ENCODE results near the gene ACE2.

The ACE2 gene

GRCh38 chrX:15576019-15576418, 24.7 kb downstream of the ACE2 start:
- no peak for DNase-seq (ENCODE audit: low read depth in 4 of 4, low spot score in 1 of 4)

GRCh38 chrX:15574017-15574416, 26.7 kb downstream of the ACE2 start:
- DNase-seq (ENCODE audit: low read depth in 4 of 4, low spot score in 1 of 4) = no peak

- no peak for DNase-seq (ENCODE audit: low read depth in 4 of 4, low spot score in 1 of 4)
Observed at GRCh38 chrX:15570145-15570544, 30.6 kb downstream of the ACE2 start.

DNA sequence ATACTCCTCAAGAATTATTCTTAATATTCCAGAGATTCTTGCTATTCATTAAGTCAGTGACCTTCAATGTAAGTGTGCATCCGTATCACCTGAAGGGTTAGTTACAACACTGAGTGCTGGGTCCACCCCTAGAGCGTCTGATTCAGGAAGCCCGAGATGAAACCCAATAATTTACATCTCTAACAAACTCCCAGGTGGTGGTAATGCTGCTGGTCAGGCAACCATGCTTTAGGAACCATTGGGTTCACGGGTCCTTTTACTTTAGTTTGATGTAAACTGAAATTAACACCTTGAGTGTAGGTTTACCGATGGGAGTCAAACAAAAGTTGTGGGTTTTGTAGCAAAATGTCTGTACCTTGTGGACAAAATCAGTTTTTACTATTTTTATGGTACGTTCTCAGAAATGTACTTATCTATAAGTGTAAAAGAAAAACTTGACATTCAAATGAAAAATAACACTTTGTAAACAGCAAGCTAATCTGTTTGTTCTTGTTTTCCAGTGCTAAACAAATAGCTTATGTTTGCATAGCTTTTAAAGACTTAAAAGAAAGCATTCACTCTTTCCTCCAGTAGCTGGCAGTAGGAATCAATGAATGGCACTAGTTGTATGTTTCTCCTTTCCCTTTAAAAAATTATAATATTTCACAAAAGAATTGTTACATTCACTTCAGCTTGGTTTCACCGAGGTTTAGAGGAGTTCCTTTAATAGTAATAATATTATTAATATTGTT, 32.7 kb downstream of the ACE2 start:
- DNase-seq (ENCODE audit: low read depth in 4 of 4, low spot score in 1 of 4) = no peak

DNA sequence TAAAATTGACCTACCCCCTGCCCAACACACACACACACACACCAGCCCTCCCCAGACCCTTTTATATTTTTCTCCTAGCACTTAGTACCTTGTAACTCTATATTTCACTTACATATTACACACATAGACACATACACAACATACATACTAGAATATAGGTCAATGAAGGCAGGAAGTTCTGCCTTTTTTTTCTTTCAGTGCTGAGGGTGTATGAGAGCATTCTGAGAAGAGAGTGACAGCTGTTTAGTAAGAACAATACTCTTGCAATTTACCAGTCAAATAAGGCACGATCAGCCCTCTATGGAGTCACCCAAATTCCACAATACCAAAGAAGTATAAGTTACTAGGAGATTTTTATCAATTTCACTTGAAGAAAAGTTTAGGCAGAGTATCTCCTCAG, 33.5 kb downstream of the ACE2 start:
- no peak for DNase-seq (ENCODE audit: low read depth in 4 of 4, low spot score in 1 of 4)

- no peak for DNase-seq (ENCODE audit: low read depth in 4 of 4, low spot score in 1 of 4)
Observed at GRCh38 chrX:15566244-15566643, 34.5 kb downstream of the ACE2 start.

DNA sequence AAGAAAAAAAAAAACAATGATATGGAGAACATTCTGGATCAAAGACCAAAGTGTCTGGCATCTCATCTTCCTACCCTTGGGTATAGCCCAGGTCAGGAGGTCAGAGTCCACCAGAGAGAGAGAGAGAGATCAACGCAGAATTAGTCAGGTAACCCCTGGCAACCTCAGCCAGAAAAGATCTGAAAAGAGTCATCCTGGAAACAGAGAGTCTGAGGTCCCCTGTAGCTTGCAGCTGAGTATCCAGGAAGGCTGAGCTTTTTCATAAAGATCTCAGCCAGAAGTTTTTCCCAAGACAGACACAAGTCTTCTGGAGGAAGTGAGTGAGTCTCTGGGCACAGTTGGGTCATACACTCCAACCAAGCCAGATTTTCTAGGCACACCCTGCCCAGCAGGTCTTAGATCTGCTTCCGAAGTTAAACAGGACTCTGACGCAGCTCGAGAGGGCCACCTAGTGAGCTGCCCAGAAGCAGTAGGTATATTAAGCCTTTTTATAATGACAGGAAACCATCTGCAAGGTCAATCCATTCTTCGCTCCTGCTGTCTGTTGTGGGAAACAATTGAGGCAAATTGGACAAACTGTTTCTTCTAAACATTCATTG, 35.7 kb downstream of the ACE2 start:
- no peak for DNase-seq (ENCODE audit: low read depth in 4 of 4, low spot score in 1 of 4)

- DNase-seq (ENCODE audit: low read depth in 4 of 4, low spot score in 1 of 4) = no peak
Observed at GRCh38 chrX:15563056-15563455, 37.7 kb downstream of the ACE2 start.

DNA sequence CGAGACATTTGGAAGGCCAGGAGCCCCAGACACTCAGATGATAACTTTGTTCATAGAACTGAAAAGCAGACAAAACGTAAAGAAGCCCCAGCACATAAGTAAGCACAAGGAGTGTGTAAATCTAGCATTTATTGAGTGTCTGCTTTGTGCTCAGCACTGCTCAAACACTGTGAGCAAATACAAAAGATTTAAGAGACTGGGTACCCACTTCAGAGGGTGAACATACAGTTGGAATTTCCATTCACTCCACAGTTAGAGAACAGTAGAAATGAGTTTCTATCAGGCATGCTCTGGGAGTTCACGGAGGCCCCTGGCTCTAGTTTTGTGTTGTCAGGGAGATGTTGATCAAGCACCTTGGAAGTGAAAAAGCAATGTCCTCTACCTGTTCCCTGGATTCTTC, 39.8 kb downstream of the ACE2 start:
- DNase-seq (ENCODE audit: low read depth in 4 of 4, low spot score in 1 of 4) = no peak

- no peak for DNase-seq (ENCODE audit: low read depth in 4 of 4, low spot score in 1 of 4)
Observed at GRCh38 chrX:15559227-15559626, 41.5 kb downstream of the ACE2 start.

DNA sequence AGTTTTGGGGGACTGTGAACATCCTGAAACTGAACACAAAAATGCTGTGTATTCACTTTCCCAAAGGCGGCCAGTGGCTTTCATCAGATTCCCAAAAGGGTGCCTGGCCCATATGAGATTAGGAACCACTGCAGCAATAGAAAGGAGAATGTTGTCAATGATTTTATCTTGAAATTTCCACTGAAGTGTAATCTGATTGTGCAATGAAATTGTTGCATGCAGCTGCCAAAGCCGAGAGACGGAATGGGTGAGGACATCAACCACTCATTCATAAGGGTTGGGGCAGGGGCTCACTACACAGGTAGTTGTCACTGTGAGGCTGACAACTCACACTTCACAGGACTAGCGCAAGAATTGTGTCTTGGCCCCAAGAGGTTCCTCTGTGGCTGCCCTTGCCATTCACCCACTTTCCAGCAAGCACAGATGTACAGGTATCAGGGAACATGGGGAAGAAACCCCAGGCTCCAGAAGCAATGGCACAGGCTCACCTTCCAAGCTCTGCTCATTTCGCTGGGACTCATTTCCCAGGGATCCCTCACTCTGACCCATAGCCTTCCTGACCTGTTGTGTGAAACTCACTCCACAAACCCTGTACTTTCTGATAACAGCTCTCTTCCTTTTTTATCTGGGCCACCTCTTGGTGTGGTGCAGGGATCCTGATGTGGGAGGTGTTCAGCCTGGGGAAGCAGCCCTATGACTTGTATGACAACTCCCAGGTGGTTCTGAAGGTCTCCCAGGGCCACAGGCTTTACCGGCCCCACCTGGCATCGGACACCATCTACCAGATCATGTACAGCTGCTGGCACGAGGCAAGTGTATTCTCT, 51.4 kb downstream of the ACE2 start:
- DNase-seq (ENCODE audit: low read depth in 4 of 4, low spot score in 1 of 4) = no peak

GRCh38 chrX:15547356-15547755, 53.4 kb downstream of the ACE2 start:
- DNase-seq (ENCODE audit: low read depth in 4 of 4, low spot score in 1 of 4) = no peak

DNA sequence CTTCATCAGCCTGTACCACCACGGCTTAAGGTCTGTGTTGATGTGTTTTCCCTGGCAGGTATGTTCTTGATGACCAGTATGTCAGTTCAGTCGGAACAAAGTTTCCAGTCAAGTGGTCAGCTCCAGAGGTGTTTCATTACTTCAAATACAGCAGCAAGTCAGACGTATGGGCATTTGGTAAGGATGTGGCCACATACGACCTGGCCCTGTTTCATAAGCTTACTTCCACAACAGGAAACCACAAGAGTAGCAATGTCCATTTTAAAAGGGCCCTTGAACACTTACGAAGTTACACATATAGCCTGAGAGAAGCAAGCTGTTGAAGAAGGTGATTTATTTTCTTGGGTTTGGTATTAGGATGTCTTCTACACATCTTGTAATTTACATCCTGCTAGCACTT, 54.0 kb downstream of the ACE2 start:
- no peak for DNase-seq (ENCODE audit: low read depth in 4 of 4, low spot score in 1 of 4)

DNA sequence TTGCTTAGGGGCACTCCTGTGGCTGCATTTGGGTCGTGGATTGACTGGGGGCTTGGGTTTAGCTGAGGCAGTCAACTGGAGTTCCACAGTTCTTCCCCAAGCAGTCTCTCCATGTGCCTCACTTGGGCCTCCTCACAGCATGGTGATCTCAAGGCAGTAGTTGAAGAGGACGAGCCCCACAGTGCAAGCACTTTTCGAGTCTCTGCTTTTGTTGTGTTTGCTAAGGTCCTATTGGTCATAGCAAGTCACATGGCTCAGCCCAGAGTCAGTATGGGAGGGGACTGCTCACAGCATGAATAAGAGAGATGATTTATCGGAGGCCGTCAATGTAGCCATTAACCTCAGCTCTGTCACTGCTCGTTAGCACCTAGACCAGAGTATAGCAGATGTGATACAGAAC, 70.4 kb downstream of the ACE2 start:
- DNase-seq (ENCODE audit: low read depth in 4 of 4, low spot score in 1 of 4) = no peak

- no peak for DNase-seq (ENCODE audit: low read depth in 4 of 4, low spot score in 1 of 4)
Observed at GRCh38 chrX:15529165-15529564, 71.6 kb downstream of the ACE2 start.

DNA sequence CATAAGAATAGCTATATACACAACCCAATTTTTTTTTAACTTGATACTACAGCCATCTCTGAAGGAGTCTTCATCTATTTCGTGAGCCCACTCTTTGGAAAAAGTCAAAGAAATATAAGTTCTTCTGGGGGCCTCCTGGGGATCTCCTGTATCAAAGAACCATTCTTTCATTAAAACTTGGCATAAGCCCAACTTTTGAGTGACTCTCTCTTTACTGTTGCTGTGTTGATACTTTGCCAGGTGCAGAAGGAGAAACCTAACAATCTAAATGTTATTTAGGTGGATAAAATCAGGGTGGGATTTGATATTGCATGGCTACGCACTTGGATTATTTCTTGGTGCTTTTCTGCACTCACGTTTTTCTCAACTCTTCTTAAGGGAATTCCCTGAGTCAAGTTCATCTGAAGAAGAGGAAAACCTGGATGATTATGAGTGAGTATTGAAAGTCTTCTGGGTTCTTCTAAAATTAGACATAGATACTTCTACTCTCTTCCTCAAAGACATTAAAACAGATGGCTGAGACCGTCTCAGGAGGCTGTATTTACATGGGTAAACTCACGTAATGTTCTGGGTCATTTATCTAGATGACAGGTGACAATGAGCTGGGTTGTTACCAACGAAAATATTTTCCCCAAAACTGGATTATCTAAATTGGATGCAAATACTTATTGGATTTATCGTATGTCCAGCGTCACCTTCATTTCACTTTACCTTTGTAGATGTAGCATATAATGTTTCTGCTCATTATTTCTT, 74.9 kb downstream of the ACE2 start:
- DNase-seq (ENCODE audit: low read depth in 4 of 4, low spot score in 1 of 4) = no peak

DNA sequence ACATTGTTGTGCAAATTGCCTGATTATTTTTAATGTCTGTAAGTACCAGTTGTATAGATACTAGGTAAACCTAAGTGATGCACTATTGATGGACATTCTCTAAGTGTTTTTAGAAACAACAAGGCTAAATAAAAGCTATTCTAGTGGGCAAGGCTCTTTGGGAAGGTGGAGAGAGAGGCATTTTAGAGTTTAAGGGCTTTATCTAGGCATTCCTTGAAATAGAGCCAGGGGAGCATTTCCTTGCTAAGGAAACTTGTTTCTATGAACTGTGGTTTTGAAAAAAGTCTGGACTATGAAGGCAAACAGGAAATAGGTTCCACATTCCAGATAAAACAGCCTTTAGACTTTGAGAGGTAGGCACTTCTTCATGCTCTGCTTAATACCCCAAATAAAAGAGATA, 76.3 kb downstream of the ACE2 start:
- no peak for DNase-seq (ENCODE audit: low read depth in 4 of 4, low spot score in 1 of 4)

DNA sequence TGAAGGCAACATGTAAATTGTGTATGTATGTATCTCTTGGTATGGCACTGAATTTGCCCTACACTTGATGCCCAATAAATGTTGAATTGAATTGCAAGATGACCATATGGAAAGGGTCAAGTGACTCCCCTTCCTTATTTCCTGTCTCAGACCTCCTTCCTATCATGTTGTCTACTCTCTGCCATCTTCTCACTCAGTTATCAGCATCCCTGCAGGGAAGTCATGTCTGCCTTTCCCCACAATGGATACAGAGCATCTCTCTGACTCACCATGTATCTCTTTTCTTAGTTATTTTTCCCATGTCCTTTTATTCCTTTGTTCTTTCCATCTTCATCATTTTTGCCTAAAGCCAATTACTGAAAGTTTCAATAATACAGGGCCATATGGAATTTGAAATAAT, 77.7 kb downstream of the ACE2 start:
- DNase-seq (ENCODE audit: low read depth in 4 of 4, low spot score in 1 of 4) = no peak

DNA sequence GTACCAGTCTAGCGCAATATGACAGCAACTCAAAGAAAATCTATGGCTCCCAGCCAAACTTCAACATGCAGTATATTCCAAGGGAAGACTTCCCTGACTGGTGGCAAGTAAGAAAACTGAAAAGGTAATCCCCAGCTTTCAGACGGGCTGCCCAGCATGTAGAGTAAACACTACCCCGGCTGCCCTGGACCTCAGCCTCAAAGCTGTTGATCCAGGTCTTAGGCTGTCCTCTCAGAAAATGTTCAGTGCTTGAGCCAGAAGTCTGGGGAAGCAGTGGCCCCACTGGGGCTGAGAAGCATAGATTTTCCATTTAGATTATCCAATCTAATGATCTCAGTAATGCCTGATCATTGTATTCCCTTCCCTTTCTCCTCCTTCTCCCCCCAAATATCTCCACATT, 78.3 kb downstream of the ACE2 start:
- no peak for DNase-seq (ENCODE audit: low read depth in 4 of 4, low spot score in 1 of 4)

GRCh38 chrX:15515931-15516330, 84.8 kb downstream of the ACE2 start:
- no peak for DNase-seq (ENCODE audit: low read depth in 4 of 4, low spot score in 1 of 4)

DNA sequence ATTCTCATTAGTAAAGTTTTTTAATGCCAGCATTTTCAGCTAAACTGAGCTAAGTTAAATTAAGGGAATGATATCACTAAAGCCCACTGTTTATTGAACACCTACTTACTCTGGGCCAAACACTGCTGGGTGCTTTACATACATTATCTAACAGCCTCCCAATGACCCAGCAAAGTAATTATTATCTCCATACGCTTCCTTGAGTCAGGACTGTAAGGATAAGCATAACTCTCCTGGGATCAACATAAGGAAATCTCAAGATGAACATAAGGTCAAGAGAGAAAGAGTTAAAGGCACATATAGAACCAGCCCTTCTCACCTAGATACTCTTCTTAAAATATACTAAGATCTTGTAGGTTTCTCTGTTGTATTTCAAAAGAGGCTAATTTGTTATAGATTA, 86.5 kb downstream of the ACE2 start:
- no peak for DNase-seq (ENCODE audit: low read depth in 4 of 4, low spot score in 1 of 4)
